Fibroblast of lung (primary cell): ENCODE measurements around the gene IGSF22. TPM values are rescaled to one million over a fixed set of nuclear protein-coding genes. Genes with fewer than 3 reads are reported as not detected.

Experiments
- DNase-seq, 2 donors: peaks; one replicate each; pipeline versions ENCODE4 v3.0.0 to v3.0.0-alpha.2; 2010; ENCODE audit warnings: low read depth in 2 of 2
- H2AFZ ChIP-seq: 2 replicates; pipeline ENCODE4 v1.5.1; 2012; ENCODE audit warnings: low read length, control low read depth, inconsistent platforms
- H3K27ac ChIP-seq: 2 replicates; pipeline ENCODE4 v1.5.1; 2011; ENCODE audit warnings: low read length, control low read depth; ENCODE audit not compliant: insufficient read depth
- H3K27me3 ChIP-seq: 2 replicates; pipeline ENCODE4 v1.5.1; 2011; ENCODE audit warnings: mild to moderate bottlenecking, low read length; ENCODE audit not compliant: control insufficient read depth, insufficient read depth
- H3K36me3 ChIP-seq: 2 replicates; pipeline ENCODE4 v1.5.1; 2011; ENCODE audit warnings: low read length; ENCODE audit not compliant: control insufficient read depth, insufficient read depth
- H3K4me1 ChIP-seq: 2 replicates; pipeline ENCODE4 v1.5.1; 2011; ENCODE audit warnings: low read length; ENCODE audit not compliant: control insufficient read depth, insufficient read depth; ENCODE audit errors: extremely low read depth
- H3K4me2 ChIP-seq: 2 replicates; pipeline ENCODE4 v1.5.1; 2011; ENCODE audit warnings: low read length, control low read depth; ENCODE audit not compliant: insufficient read depth; ENCODE audit errors: extremely low read depth
- H3K4me3 ChIP-seq, 4 experiments: fragments of 200-600 bp in 1 of 4; sonication (generic) in 1 of 4; replicated peaks in 1 of 4; 2 replicates each; pipeline ENCODE4 v1.5.1; 2011 to 2016; ENCODE audit warnings: low read length in 4 of 4, low read depth in 3 of 4, mild to moderate bottlenecking in 3 of 4, control low read depth in 2 of 4, inconsistent platforms in 1 of 4, mixed read lengths in 1 of 4; ENCODE audit not compliant: insufficient read depth in 1 of 4; ENCODE audit errors: control extremely low read depth in 1 of 4
- H3K79me2 ChIP-seq: 2 replicates; pipeline ENCODE4 v1.5.1; 2012; ENCODE audit warnings: mild to moderate bottlenecking, low read length, inconsistent platforms; ENCODE audit not compliant: control insufficient read depth, insufficient read depth
- H3K9ac ChIP-seq: 2 replicates; pipeline ENCODE4 v1.5.1; 2011; ENCODE audit warnings: mild to moderate bottlenecking, low read length, control low read depth; ENCODE audit not compliant: insufficient read depth
- H3K9me3 ChIP-seq: 2 replicates; pipeline ENCODE4 v1.5.1; 2012; ENCODE audit warnings: low read depth, low read length; ENCODE audit not compliant: control insufficient read depth, insufficient read depth
- H4K20me1 ChIP-seq: 2 replicates; pipeline ENCODE4 v1.5.1; 2011; ENCODE audit warnings: low read length; ENCODE audit not compliant: control insufficient read depth, insufficient read depth; ENCODE audit errors: extremely low read depth
- EZH2 ChIP-seq: IDR thresholded peaks from 2 replicates; pipeline ENCODE4 v1.5.1; 2012; ENCODE audit warnings: low read length, control low read depth, mild to moderate bottlenecking; ENCODE audit errors: missing control alignments
- polyA plus RNA-seq, 2 donors: library from polyadenylated mRNA; depleted of rRNA in 1 of 2; stranded (reverse) in 1 of 2; unstranded in 1 of 2; fragments of >200 nt; gene quantifications; 2 replicates each; pipeline ENCODE4 v1.2.1, GENCODE V29; 2011 to 2012; ENCODE audit warnings: missing spikeins in 1 of 2
- total RNA-seq: library from RNA; depleted of rRNA; stranded (reverse); fragments of >200 nt; gene quantifications from 2 replicates; pipeline ENCODE4 v1.2.1, GENCODE V29; 2014
- TF ChIP-seq, protein P1 (sequence below), 2 donors: IDR thresholded peaks in 1 of 2; conservative IDR thresholded peaks in 1 of 2; 1 replicate in 1 of 2; 2 replicates in 1 of 2; pipeline ENCODE4 v1.5.1; 2011 to 2012; ENCODE audit warnings: low read length in 2 of 2, control low read depth in 1 of 2, inconsistent platforms in 1 of 2, low read depth in 1 of 2, mild to moderate bottlenecking in 1 of 2

Gene IGSF22
- total and polyA plus RNA-seq, 2 donors (not counting 1 experiment from before 2014, with no cell fraction given) = under 0.01 TPM; not detected in 1

DNA sequence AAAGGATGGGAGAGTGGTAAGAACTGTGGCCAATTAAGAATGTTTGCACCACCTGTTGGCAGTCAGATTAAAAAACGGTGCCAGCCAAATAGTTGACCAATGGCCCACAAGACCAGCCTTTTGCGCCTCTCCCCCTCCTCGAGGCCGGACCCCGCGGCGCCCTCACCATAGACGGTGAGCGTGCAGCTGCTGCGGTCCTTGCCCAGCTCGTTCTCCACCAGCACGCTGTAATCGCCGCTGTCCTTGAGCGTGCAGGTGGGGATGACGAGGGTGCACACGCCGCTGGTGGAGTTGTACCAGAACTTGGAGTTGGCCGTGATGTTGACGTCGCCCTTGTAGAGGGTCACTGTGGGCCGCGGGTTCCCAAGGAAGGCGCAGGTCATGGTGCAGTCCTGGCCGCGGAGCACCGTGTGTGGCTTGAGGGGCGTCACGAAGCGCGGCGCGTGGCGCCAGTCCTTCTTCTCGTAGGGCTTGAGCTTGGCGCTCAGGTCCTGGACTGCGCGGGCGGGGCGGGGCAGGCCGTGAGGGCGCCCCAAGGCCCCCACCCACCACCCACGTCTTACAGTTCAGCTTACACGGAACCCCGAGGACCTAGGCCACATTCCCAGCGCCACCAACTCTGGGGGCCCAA is 20.2 kb downstream of the IGSF22 start:
- H3K9ac ChIP-seq = no peak overlapping the region
- H4K20me1 ChIP-seq = no peaks in the 10 kb centered on the region
- no peaks in the 10 kb centered on the region for H3K36me3 ChIP-seq
- H3K4me3 ChIP-seq = peak overlapping the region in 2 of 4 experiments; percentile 27 to 44
- no peak for DNase-seq
- no peak overlapping the region for H2AFZ ChIP-seq
- no peak overlapping the region for H3K27ac ChIP-seq
- no peaks in the 10 kb centered on the region for H3K79me2 ChIP-seq
- H3K4me2 ChIP-seq = no peak overlapping the region
- no peaks in the 10 kb centered on the region for H3K4me1 ChIP-seq
- H3K27me3 ChIP-seq = peaks cover 26% of the 10 kb centered on the region
- TF ChIP-seq, protein P1, sequence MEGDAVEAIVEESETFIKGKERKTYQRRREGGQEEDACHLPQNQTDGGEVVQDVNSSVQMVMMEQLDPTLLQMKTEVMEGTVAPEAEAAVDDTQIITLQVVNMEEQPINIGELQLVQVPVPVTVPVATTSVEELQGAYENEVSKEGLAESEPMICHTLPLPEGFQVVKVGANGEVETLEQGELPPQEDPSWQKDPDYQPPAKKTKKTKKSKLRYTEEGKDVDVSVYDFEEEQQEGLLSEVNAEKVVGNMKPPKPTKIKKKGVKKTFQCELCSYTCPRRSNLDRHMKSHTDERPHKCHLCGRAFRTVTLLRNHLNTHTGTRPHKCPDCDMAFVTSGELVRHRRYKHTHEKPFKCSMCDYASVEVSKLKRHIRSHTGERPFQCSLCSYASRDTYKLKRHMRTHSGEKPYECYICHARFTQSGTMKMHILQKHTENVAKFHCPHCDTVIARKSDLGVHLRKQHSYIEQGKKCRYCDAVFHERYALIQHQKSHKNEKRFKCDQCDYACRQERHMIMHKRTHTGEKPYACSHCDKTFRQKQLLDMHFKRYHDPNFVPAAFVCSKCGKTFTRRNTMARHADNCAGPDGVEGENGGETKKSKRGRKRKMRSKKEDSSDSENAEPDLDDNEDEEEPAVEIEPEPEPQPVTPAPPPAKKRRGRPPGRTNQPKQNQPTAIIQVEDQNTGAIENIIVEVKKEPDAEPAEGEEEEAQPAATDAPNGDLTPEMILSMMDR (conservative IDR thresholded peaks at IDR 0.05 in 1 of 2, IDR thresholded peaks at IDR 0.05 in 1 of 2; ENCODE audit: low read depth in 1 of 2, low read length in 2 of 2) = no peak
- TF ChIP-seq EZH2 = no peak
- H3K9me3 ChIP-seq = no peaks in the 10 kb centered on the region

DNA sequence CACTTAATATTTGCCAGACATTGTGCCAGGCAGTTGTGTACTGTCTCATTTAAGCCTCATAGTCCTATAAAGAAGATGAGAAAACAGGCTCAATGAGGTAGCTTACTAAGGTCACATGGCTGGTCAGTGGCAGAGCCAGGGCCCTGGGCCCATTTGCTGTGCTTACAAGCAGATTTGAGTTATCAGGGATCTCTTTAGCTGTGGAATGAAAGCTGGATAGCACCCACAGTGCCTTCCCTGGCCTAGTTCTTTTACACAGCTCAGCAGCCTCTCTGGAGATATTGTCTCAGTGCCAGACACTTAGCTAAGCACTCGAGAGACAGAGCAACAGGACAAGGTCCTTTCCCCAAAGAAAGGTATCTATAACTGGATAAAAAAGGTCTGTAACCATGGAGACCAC is 21.3 kb downstream of the IGSF22 start:
- no peaks in the 10 kb centered on the region for H3K79me2 ChIP-seq
- no peaks in the 10 kb centered on the region for H3K4me1 ChIP-seq
- no peak overlapping the region for H3K9ac ChIP-seq

DNA sequence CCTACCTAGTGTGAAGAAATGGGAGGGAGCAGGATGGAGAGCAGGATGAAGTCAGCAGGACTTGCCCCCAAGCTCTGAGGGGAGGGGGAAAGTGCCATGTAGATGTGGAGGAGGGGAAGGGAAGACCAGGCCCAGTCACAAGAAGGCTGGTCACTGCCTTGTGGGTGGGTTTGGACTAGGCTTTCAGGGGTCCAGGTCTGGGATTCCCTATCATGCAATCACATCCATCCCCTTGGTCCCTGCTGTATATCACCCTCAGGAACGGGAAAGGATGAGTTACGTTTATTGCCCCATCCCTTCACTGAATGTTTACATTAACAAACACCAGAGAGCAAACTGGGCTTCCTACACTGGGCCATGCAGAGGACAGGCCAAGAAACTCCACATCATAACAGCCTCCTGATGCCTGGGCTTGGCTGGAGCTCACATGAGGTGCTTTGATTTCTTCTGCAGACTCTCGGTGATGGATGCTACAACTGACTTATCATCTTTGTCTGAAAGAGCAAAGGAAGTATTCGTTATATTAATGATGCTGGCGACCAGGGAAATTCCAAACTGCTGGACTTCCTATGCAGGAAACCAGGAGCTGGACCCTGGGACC is 21.8 kb downstream of the IGSF22 start:
- DNase-seq = no peak
- H3K9me3 ChIP-seq = no peaks in the 10 kb centered on the region
- no peaks in the 10 kb centered on the region for H3K79me2 ChIP-seq
- no peaks in the 10 kb centered on the region for H4K20me1 ChIP-seq
- H3K4me1 ChIP-seq = no peaks in the 10 kb centered on the region
- no peak overlapping the region for H3K4me3 ChIP-seq
- no peak overlapping the region for H3K27ac ChIP-seq
- H2AFZ ChIP-seq = no peak overlapping the region
- peaks cover 28% of the 10 kb centered on the region for H3K27me3 ChIP-seq
- H3K4me2 ChIP-seq = no peak overlapping the region
- no peak for TF ChIP-seq EZH2
- TF ChIP-seq, protein P1 (conservative IDR thresholded peaks at IDR 0.05 in 1 of 2, IDR thresholded peaks at IDR 0.05 in 1 of 2; ENCODE audit: low read depth in 1 of 2, low read length in 2 of 2) = no peak
- H3K36me3 ChIP-seq = no peaks in the 10 kb centered on the region
- no peak overlapping the region for H3K9ac ChIP-seq

More for the DNA sequence above, 21.3 kb downstream of the IGSF22 start:
- no peaks in the 10 kb centered on the region for H4K20me1 ChIP-seq
- H3K27ac ChIP-seq = no peak overlapping the region
- H3K4me2 ChIP-seq = no peak overlapping the region
- no peak for TF ChIP-seq EZH2
- TF ChIP-seq, protein P1 (conservative IDR thresholded peaks at IDR 0.05 in 1 of 2, IDR thresholded peaks at IDR 0.05 in 1 of 2; ENCODE audit: low read depth in 1 of 2, low read length in 2 of 2) = no peak
- no peaks in the 10 kb centered on the region for H3K36me3 ChIP-seq
- H2AFZ ChIP-seq = no peak overlapping the region
- no peak overlapping the region for H3K4me3 ChIP-seq
- peaks cover 25% of the 10 kb centered on the region for H3K27me3 ChIP-seq
- H3K9me3 ChIP-seq = no peaks in the 10 kb centered on the region
- DNase-seq = no peak
